DMS79 (cell line): ENCODE results near the gene RCBTB2.
"Not testable (repeated sequence)": the region's sequence is repeated elsewhere in the genome, so short reads cannot be mapped to it uniquely, and the experiment has no call there.

Source experiments
- DNase-seq: peaks from one replicate; lab custom pipeline; 2025; lab: John Stamatoyannopoulos, UW

RCBTB2 gene

GRCh38 chr13:48494874-48495273 is 38.0 kb downstream of the RCBTB2 start:
- DNase-seq = no peak

- DNase-seq = no peak
Measured at GRCh38 chr13:48493851-48494250, 39.0 kb downstream of the RCBTB2 start.

DNA sequence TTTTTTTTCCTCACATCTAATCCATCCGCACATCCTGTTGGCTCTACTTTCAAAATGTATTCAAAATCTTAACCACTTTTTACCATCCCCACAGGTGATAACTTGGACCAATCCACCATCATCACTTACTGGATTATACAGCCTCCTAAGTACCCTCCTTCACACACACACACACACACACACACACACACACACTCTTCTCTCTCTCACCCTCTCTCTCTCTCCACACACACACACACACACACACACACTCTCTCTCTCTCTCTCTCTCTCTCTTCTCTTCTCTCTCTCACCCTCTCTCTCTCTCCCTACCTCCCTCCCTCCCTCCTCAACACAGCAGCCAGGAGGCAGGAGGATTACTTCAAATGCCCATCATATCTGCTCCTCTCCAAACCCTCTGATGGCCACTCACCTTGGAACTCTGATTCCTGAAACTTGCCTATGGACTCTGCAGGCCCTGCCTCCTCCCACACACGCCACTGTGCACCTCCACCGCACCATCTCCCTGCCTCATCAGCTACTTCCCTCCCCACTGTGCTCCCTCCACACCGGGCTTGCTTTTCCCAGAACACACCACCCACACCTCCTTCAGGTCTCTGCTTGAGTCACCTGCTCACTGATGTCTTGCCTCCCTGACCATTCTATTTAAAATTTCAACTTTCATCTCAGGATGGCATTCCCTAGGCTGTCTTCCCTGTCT is 39.7 kb downstream of the RCBTB2 start:
- DNase-seq = no peak

DNA sequence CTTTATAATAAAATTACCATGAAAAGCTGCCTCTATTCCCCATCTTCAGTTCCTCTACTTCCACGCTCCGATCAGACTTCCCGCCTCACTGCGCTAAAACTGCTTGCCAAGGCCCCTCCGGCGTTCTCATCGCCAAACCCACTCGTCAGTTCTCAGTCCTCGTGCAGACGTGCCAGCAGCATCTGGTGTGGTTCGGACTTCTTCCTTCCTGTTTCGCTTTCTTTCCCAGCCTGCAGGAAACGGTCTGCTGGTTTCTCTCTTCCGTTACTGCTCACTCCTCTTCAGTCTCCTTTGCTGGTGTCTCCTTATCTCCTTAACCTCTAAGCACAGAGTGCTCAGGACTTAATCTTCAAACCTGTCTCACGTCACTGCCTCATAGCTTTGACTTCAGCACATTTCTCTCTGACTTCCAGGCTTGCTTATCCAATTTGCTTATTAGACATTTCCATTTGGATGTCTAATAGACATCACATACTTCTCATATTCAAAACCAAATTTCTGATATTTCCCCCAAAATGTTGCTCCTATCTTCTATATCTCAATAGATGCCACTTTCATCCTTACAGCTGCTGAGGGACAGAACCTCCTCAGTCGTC is 40.3 kb downstream of the RCBTB2 start:
- DNase-seq = no peak

- DNase-seq = no peak
Measured at GRCh38 chr13:48492096-48492440, 40.8 kb downstream of the RCBTB2 start.

- no peak for DNase-seq
Measured at GRCh38 chr13:48491423-48492095, 41.3 kb downstream of the RCBTB2 start.

- no peak for DNase-seq
Measured at GRCh38 chr13:48490241-48490640, 42.6 kb downstream of the RCBTB2 start.

- DNase-seq = no peak
Measured at GRCh38 chr13:48489666-48490065, 43.2 kb downstream of the RCBTB2 start.

DNA sequence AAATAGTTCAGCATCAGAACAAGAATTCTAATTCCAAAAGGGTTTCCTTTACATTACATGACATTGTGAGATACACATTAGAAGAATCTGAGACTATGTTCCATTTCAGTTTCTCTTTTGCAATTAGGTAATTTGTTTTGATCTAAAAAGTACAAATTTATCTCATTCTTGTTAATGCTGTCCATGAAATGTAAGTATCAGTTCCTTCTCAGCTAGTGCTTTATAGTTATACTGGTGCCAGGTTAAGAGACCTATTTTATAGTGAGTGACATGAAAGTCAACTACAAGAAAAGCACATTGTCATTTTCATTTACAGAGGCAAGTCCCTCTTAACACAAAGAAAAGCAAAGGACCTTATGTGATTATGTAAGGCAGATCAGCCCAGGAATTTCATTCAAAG is 43.9 kb downstream of the RCBTB2 start:
- DNase-seq = no peak

- DNase-seq = no peak
Measured at GRCh38 chr13:48487968-48488367, 44.9 kb downstream of the RCBTB2 start.

DNA sequence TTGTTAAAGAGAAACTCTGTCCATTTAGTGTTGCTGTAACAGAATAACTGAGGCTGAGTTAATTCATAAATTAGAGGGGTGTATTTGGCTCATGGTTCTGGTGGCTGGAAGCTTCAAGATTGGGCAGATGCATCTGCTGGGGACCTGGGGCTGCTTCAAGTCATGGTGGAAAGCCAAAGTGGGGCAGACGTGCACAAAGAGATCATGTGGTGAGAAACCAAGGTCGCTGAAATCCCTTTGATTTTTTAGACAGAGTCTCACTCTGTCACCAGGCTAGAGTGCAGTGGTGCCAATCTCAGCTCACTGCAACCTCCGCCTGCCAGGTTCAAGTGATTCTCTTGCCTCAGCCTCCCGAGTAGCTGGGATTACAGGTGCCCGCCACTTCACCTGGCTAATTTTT is 46.0 kb downstream of the RCBTB2 start:
- DNase-seq = no peak

- no peak for DNase-seq
Measured at GRCh38 chr13:48486362-48486761, 46.5 kb downstream of the RCBTB2 start.

- DNase-seq = no peak
Measured at GRCh38 chr13:48485432-48485831, 47.4 kb downstream of the RCBTB2 start.

DNA sequence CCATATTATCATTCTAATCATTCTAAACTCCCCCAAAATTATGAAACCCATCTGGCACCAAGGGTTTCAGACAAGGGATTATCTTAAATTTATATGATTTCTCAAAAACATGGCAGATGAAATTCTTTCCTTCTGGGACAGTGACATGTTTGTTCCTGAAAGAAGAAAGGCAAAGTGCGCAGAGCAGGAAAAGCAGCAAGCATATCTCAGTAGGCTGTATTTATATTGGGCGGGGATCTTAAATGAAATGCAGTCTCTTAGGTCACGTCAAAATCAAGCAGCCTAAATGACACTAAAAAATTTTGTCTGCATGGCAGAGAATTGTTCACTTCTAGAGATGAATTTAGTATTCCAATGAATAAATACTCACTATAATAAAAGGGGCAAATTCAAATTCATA is 49.3 kb downstream of the RCBTB2 start:
- DNase-seq = no peak

GRCh38 chr13:48478391-48478790 is 54.5 kb downstream of the RCBTB2 start:
- DNase-seq = no peak

- no peak for DNase-seq
Measured at GRCh38 chr13:48477191-48477855, 55.6 kb downstream of the RCBTB2 start.

- no peak for DNase-seq
Measured at GRCh38 chr13:48476686-48477085, 56.2 kb downstream of the RCBTB2 start.

DNA sequence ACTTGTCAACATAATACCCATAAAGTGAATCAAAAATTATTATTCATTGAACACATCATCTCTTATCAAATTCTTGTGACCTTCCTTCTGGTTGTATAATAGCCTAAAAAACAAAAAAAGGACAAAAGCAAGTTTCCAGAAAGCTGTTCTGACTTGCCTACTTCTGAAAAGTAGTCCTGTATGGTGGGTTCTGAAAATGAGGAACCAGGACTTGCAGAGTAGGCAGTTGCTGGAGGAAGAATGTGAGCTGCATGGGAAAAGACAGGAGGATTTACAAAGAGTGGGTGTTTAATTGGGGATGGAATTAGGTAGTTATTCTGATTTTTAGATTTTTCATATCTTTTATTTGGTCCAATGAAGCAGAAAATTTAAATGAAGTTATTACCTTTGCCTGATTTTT is 56.7 kb downstream of the RCBTB2 start:
- no peak for DNase-seq

- DNase-seq = no peak
Measured at GRCh38 chr13:48475230-48475629, 57.6 kb downstream of the RCBTB2 start.

DNA sequence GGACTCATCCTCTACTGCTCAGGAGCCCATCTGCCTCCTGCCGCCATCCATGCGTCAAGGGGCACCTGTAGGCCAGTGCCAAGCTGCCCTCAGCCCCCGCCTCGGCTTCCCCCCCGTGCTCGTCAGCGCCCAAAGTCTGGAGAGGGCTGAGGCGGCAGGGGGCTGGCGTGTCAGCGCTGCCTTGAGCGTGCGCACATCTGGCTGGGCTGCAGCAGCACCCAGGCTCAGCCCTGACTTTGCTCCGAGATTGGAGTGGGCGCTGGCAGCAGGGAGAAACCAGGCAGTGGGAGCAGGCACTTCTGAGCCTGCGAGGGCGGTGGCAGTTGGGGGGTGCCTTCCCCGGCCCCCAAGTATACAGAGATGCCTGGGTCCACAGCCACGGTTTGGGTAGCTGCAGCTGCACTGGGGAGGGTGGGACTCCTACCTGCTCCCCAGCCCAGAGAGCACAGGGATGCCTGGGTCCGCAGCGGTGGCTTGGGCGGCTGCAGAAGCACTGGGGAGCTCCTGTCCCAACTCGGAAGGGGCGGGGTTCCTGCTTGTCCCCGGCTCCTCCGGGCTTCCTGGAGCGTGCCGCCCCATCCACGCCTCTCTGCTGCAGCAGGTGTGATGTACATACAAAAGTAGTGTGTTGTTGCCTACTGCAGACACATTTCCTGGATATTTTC is 75.2 kb downstream of the RCBTB2 start:
- no peak for DNase-seq

DNA sequence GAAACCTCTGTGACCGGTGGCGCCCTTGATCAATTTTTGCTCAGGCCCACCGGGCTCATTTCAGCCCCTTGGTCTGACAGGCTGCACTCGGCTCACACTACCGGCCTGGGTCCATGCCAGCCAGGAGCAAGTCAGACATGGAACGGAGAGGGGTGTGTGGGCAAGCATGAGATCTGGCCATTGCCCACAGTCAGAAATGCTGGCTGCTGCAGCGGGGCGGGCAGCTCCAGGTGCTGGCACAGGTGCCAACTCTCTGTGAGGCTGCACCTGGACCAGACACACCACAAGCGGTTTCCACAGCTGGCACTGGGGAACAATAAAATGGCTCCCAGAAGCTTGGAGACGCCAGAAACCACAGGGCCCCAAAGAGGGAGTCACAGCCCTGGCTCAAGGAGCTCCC is 76.3 kb downstream of the RCBTB2 start:
- no peak for DNase-seq

GRCh38 chr13:48451196-48451595 is 81.7 kb downstream of the RCBTB2 start:
- not testable (repeated sequence) for DNase-seq

- DNase-seq = no peak
Measured at GRCh38 chr13:48449656-48450055, 83.2 kb downstream of the RCBTB2 start.
